ENCODE data around the gene GRWD1. TPM values are rescaled to one million over a fixed set of nuclear protein-coding genes. Genes with fewer than 3 reads are reported as not detected.

Gene GRWD1
- total and polyA plus RNA-seq, 2 donors (not counting 1 experiment from before 2014, with no cell fraction given) = 10.6 to 40.7 TPM

DNA sequence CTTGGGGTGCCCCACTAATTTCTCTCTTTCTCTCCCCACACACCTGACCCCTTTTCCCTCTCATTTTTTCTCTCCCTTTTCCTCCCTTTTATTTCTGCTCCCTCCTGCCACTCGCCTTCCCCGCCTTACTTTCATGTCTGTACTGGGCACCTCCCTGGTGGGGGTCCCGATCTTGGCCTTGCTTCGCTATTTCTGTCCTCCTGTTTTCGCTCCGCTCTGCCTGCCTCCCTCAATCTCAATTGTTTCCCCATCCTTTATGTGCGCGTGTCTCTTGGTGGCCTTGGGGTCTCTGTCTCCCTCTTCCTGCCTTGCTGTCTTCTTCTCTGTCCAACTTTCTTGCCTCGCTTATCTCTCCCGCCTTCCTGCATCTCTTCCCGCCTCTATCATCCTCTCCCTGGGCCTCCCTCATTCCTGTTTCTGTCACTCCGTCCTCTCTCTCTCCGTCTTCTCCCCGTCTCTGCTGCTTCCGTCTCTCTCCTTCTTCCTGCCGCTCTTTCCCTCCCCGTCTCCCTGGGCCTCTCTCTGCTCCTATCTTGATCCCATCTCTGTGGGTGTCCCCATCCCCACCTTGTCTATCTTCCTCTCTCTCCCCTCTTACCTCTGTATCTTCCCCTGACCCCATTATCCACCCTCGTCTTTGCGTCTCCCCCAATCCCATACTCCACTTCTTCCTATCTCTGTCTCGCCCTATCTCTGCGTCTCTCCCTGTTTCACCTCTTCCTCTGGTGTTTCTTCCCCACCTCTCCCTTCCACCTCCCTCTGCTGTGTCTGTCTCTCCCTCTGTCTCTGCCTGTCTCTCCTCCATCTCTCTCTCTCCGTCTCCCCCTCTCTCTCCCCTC is 48.3 kb upstream of the GRWD1 start:
- Histone ChIP-seq H4K20me1 (ENCODE audit: control insufficient read depth, insufficient read depth, low read length, poor library complexity, severe bottlenecking) (no peaks in the 10 kb centered on the region), H3K4me3 (ENCODE audit: control extremely low read depth in 1 of 5, extremely low read depth in 1 of 5, insufficient read depth in 1 of 5, low read depth in 2 of 5, low read length in 4 of 5) (peak overlapping the region in 4 of 5 experiments; percentile 24 to 65 (median 46)), H2AFZ (ENCODE audit: insufficient read depth, low read depth, low read length, poor library complexity, severe bottlenecking) (peak overlapping the region; percentile 73), H3K36me3 (replicated peaks in 1 of 2; ENCODE audit: control extremely low read depth in 1 of 2, control insufficient read depth in 1 of 2, extremely low read depth in 1 of 2, insufficient read depth in 2 of 2, low read length in 1 of 2) (no peaks in the 10 kb centered on the region), H3K27ac (ENCODE audit: low read length in 2 of 2) (no peak overlapping the region), H3K27me3 (replicated peaks in 1 of 4; ENCODE audit: control extremely low read depth in 1 of 4, control insufficient read depth in 3 of 4, insufficient read depth in 4 of 4, low read length in 3 of 4) (peaks cover 0 to 55% (median 33%) of the 10 kb centered on the region in 4 experiments), H3K4me1 (ENCODE audit: control insufficient read depth in 2 of 2, insufficient read depth in 2 of 2, low read length in 2 of 2) (peaks cover 44 to 46% of the 10 kb centered on the region in 2 donors), H3K9ac (ENCODE audit: low read length) (peak overlapping the region; percentile 64), H3K4me2 (replicated peaks; ENCODE audit: low read depth, low read length, poor library complexity, severe bottlenecking) (peak overlapping the region; percentile 99), H3K79me2 (ENCODE audit: control insufficient read depth, insufficient read depth, low read length) (peaks cover 5% of the 10 kb centered on the region), H3K9me3 (ENCODE audit: control extremely low read depth in 1 of 3, control insufficient read depth in 2 of 3, insufficient read depth in 1 of 3, low read length in 2 of 3) (peaks cover 0 to 34% (median 0%) of the 10 kb centered on the region in 3 donors)
- DNase-seq = peak; percentile 23
- TF ChIP-seq, protein P1, sequence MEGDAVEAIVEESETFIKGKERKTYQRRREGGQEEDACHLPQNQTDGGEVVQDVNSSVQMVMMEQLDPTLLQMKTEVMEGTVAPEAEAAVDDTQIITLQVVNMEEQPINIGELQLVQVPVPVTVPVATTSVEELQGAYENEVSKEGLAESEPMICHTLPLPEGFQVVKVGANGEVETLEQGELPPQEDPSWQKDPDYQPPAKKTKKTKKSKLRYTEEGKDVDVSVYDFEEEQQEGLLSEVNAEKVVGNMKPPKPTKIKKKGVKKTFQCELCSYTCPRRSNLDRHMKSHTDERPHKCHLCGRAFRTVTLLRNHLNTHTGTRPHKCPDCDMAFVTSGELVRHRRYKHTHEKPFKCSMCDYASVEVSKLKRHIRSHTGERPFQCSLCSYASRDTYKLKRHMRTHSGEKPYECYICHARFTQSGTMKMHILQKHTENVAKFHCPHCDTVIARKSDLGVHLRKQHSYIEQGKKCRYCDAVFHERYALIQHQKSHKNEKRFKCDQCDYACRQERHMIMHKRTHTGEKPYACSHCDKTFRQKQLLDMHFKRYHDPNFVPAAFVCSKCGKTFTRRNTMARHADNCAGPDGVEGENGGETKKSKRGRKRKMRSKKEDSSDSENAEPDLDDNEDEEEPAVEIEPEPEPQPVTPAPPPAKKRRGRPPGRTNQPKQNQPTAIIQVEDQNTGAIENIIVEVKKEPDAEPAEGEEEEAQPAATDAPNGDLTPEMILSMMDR (IDR thresholded peaks at IDR 0.05) = no peak
- no peak for TF ChIP-seq EZH2 (IDR thresholded peaks at IDR 0.05; ENCODE audit: borderline replicate concordance, insufficient read depth, low read depth, low read length, poor library complexity, severe bottlenecking)
- intact Hi-C loops (cut with micrococcal nuclease) = loop anchor here (2.0 to 10.0 kb wide), 2 partner anchors 71 to 97 kb away; partner anchors contain the start of gene CYTH2
- H3K27me3 Mint-ChIP-seq = peaks cover 33% of the 10 kb centered on the region
- WGBS (ENCODE audit: insufficient coverage) = 45% methylated on average over 22 of the region's 22 CpGs
- no peaks in the 10 kb centered on the region for H3K9me3 Mint-ChIP-seq (ENCODE audit: insufficient read depth)
- ChIA-PET CTCF (no interaction called here), POLR2A (no interaction called here)
- peaks cover 38% of the 10 kb centered on the region for H3K4me1 Mint-ChIP-seq
- ATAC-seq (ENCODE audit: low read depth) = no peak
- peak overlapping the region; percentile 74 for H3K27ac Mint-ChIP-seq
- peak overlapping the region; percentile 86 for H3K4me3 Mint-ChIP-seq

DNA sequence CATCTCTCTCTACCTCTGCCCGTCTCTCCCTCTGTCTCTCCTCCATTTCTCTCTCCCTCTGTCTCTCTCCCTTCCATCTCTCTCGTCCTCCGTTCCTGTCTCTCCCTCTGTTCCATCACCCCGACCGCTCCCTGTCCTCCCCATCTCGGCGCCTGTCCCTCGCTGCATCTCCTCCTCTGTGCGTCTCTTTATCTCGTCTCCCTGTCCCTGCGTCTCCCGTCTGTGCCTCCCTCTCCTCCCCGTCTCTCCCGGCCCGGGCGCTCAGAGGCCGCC is 47.7 kb upstream of the GRWD1 start:
- H3K79me2 ChIP-seq (ENCODE audit: control insufficient read depth, insufficient read depth, low read length) = no peaks in the 10 kb centered on the region
- H3K27me3 Mint-ChIP-seq = peaks cover 29% of the 10 kb centered on the region
- H3K9me3 ChIP-seq (ENCODE audit: control extremely low read depth in 1 of 3, control insufficient read depth in 2 of 3, insufficient read depth in 1 of 3, low read length in 2 of 3) = peaks cover 0 to 34% (median 0%) of the 10 kb centered on the region in 3 donors
- intact Hi-C loops (cut with micrococcal nuclease) = loop anchor here (2.0 to 10.0 kb wide), 2 partner anchors 71 to 97 kb away; partner anchors contain the start of gene CYTH2
- peak overlapping the region; percentile 64 for H3K9ac ChIP-seq (ENCODE audit: low read length)
- H3K9me3 Mint-ChIP-seq (ENCODE audit: insufficient read depth) = no peaks in the 10 kb centered on the region
- no peaks in the 10 kb centered on the region for H4K20me1 ChIP-seq (ENCODE audit: control insufficient read depth, insufficient read depth, low read length, poor library complexity, severe bottlenecking)
- ChIA-PET CTCF (no interaction called here), POLR2A (interaction anchor here (0.9 kb wide), 1 partner anchor 19 kb away, joined by 3 read pairs; no protein-coding TSS in a partner anchor)
- no peaks in the 10 kb centered on the region for H3K36me3 ChIP-seq (replicated peaks in 1 of 2; ENCODE audit: control extremely low read depth in 1 of 2, control insufficient read depth in 1 of 2, extremely low read depth in 1 of 2, insufficient read depth in 2 of 2, low read length in 1 of 2)
- DNase-seq (no peak), ATAC-seq (ENCODE audit: low read depth) (no peak)
- H3K27ac ChIP-seq (ENCODE audit: low read length in 2 of 2) = no peak overlapping the region
- H3K27ac Mint-ChIP-seq = peak overlapping the region; percentile 74
- H3K4me1 Mint-ChIP-seq = peaks cover 34% of the 10 kb centered on the region
- H3K4me3 ChIP-seq (ENCODE audit: control extremely low read depth in 1 of 5, extremely low read depth in 1 of 5, insufficient read depth in 1 of 5, low read depth in 2 of 5, low read length in 4 of 5) = peak overlapping the region in 4 of 5 experiments; percentile 24 to 65 (median 46)
- H3K4me1 ChIP-seq (ENCODE audit: control insufficient read depth in 2 of 2, insufficient read depth in 2 of 2, low read length in 2 of 2) = peaks cover 44 to 46% of the 10 kb centered on the region in 2 donors
- peaks cover 0 to 50% (median 31%) of the 10 kb centered on the region in 4 experiments for H3K27me3 ChIP-seq (replicated peaks in 1 of 4; ENCODE audit: control extremely low read depth in 1 of 4, control insufficient read depth in 3 of 4, insufficient read depth in 4 of 4, low read length in 3 of 4)
- H3K4me2 ChIP-seq (replicated peaks; ENCODE audit: low read depth, low read length, poor library complexity, severe bottlenecking) = peak overlapping the region; percentile 99
- WGBS (ENCODE audit: insufficient coverage) = 7% methylated on average over 17 of the region's 17 CpGs
- H3K4me3 Mint-ChIP-seq = peak overlapping the region; percentile 86
- peak overlapping the region; percentile 73 for H2AFZ ChIP-seq (ENCODE audit: insufficient read depth, low read depth, low read length, poor library complexity, severe bottlenecking)
- TF ChIP-seq, protein P1 (IDR thresholded peaks at IDR 0.05) = no peak
- no peak for TF ChIP-seq EZH2 (IDR thresholded peaks at IDR 0.05; ENCODE audit: borderline replicate concordance, insufficient read depth, low read depth, low read length, poor library complexity, severe bottlenecking)

Measured in B cell (primary cell).